Ascending aorta (tissue), 2 donors: ENCODE measurements around the gene FANCC. TPM values are rescaled to one million over a fixed set of nuclear protein-coding genes. Genes with fewer than 3 reads are reported as not detected.

Experiments used
- DNase-seq, 2 donors: peaks; one replicate each; pipeline ENCODE4 v3.0.0-alpha.2; 2019; ENCODE audit warnings: low spot score in 2 of 2
- H3K27ac ChIP-seq, 2 donors: fragments of 200-600 bp; sonication (generic); one replicate each; pipeline ENCODE4 v1.5.1; 2016 to 2017; ENCODE audit warnings: mild to moderate bottlenecking in 1 of 2
- H3K27me3 ChIP-seq: fragments of 200-600 bp; sonication (generic); one replicate; pipeline ENCODE4 v1.5.1; 2017
- H3K36me3 ChIP-seq, 2 donors: fragments of 200-600 bp; sonication (generic); one replicate each; pipeline ENCODE4 v1.5.1; 2016
- H3K4me1 ChIP-seq, 2 donors: fragments of 200-600 bp; sonication (generic); one replicate each; pipeline ENCODE4 v1.5.1; 2016 to 2017; ENCODE audit warnings: mild to moderate bottlenecking in 1 of 2
- H3K4me3 ChIP-seq, 2 donors: fragments of 200-600 bp; sonication (generic); one replicate each; pipeline ENCODE4 v1.5.1; 2016 to 2017; ENCODE audit warnings: mild to moderate bottlenecking in 1 of 2
- H3K9me3 ChIP-seq, 2 donors: fragments of 200-600 bp; sonication (generic); one replicate each; pipeline ENCODE4 v1.5.1; 2016
- CTCF ChIP-seq, 3 experiments: fragments of 200-600 bp in 2 of 3; fragments of 450-650 bp in 1 of 3; sonication (generic) in 2 of 3; IDR thresholded peaks; one replicate each; pipeline ENCODE4 v1.5.1; 2016 to 2019; ENCODE audit warnings: antibody characterized with exemption in 3 of 3, mild to moderate bottlenecking in 1 of 3, moderate library complexity in 1 of 3
- intact Hi-C: fragments of 100-400 bp; cut with DNase I; formaldehyde crosslinking; loops from one replicate; pipeline ENCODE4 v1.15.1; 2023
- total RNA-seq: library from RNA; depleted of rRNA; stranded (reverse); fragments of >200 nt; gene quantifications from one replicate; pipeline ENCODE4 v1.1.0, GENCODE V29; 2016

Gene FANCC
- total RNA-seq, 1 donor from 2014 or later: 0.64 TPM

DNA sequence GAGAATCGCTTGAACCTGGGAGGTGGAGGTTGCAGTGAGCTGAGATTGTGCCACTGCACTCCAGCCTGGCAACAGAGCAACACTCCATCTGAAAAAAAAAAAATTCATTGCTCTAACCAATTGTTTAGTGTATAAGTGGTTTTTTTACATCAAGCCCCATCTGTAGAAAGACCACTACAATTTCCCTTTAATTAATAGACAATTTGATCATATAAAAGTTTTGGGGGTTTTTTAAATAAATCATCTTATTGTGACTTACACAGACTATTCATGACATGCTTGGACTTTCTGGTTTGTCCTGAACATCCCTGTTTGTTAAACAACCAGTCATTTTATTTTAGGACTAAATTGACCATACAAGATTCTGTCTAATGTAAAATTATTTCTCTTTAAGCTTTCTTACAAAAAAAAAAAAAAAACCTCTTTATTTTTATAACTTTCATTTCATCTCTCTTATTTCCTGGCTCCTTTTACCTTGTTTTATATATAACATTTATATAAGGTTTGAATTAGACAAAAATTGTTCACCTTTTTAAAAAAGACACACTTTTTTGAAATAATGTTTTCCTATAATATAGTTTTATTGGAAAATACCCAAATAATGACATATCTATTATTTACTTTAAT lies 9.8 kb upstream of the FANCC start:
- no peak overlapping the region for H3K27ac ChIP-seq
- H3K27me3 ChIP-seq: no peaks in the 10 kb centered on the region
- H3K36me3 ChIP-seq: no peaks in the 10 kb centered on the region
- TF ChIP-seq CTCF (IDR thresholded peaks at IDR 0.05): no peak
- no peaks in the 10 kb centered on the region for H3K4me1 ChIP-seq
- H3K9me3 ChIP-seq: no peaks in the 10 kb centered on the region
- no peak overlapping the region for H3K4me3 ChIP-seq
- intact Hi-C loops: loop anchor here (10.0 kb wide), 1 partner anchor 63 kb away; no protein-coding TSS in a partner anchor
- DNase-seq: no peak

DNA sequence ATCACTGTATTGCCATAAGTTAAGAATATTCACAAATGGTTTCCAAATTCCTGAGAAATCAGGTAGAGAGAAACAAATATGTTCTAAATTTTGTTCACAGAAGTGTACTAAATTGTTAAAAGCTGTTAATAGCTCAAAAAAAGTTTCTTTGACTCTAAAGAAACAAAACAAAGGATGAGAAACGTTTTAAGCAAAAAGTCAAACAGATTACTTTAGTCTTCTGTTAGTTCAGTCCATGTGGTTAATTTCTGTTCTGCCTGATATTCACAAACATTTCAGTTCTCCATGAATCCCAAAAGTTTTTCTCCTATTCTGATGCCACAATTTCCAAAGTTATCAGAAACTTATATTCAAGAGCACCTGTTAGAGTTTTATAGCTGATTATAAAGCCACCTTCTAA lies 7.7 kb upstream of the FANCC start:
- H3K4me1 ChIP-seq: no peaks in the 10 kb centered on the region
- H3K36me3 ChIP-seq: no peaks in the 10 kb centered on the region
- H3K27me3 ChIP-seq: no peaks in the 10 kb centered on the region
- intact Hi-C loops: loop anchor here (10.0 kb wide), 1 partner anchor 60 kb away; no protein-coding TSS in a partner anchor
- H3K4me3 ChIP-seq: no peak overlapping the region
- no peak overlapping the region for H3K27ac ChIP-seq
- TF ChIP-seq CTCF (IDR thresholded peaks at IDR 0.05): no peak
- no peak for DNase-seq
- H3K9me3 ChIP-seq: no peaks in the 10 kb centered on the region

GRCh38 chr9:95317893-95318211 lies 343 bp upstream of the FANCC start:
- Histone ChIP-seq H3K27ac (peak overlapping the region; percentile 88 to 91), H3K4me1 (no peaks in the 10 kb centered on the region), H3K27me3 (no peaks in the 10 kb centered on the region), H3K9me3 (no peaks in the 10 kb centered on the region), H3K36me3 (no peaks in the 10 kb centered on the region), H3K4me3 (peak overlapping the region; percentile 85 to 99)
- DNase-seq: no peak
- peak in 1 of 3 experiments; percentile 2 for TF ChIP-seq CTCF (IDR thresholded peaks at IDR 0.05)
- intact Hi-C loops: loop anchor here (2.0 to 10.0 kb wide), 3 partner anchors 123 to 559 kb away; no protein-coding TSS in a partner anchor

GRCh38 chr9:95316794-95317118 lies 753 bp downstream of the FANCC start:
- Histone ChIP-seq H3K36me3 (no peaks in the 10 kb centered on the region), H3K27me3 (no peaks in the 10 kb centered on the region), H3K27ac (peak overlapping the region; percentile 88 to 91), H3K4me3 (peak overlapping the region; percentile 85 to 99), H3K4me1 (no peaks in the 10 kb centered on the region), H3K9me3 (no peaks in the 10 kb centered on the region)
- peak in 1 of 3 experiments; percentile 21 for TF ChIP-seq CTCF (IDR thresholded peaks at IDR 0.05)
- DNase-seq: peak in 1 of 2 donors; percentile 71
- intact Hi-C loops: loop anchor here (2.0 to 10.0 kb wide), 3 partner anchors 122 to 560 kb away; no protein-coding TSS in a partner anchor

- H3K27ac ChIP-seq: no peak overlapping the region
- H3K4me3 ChIP-seq: peak overlapping the region; percentile 85 to 99
- no peaks in the 10 kb centered on the region for H3K27me3 ChIP-seq
- no peaks in the 10 kb centered on the region for H3K36me3 ChIP-seq
- no peaks in the 10 kb centered on the region for H3K9me3 ChIP-seq
- intact Hi-C loops: loop anchor here (2.0 to 10.0 kb wide), 3 partner anchors 121 to 561 kb away; no protein-coding TSS in a partner anchor
- H3K4me1 ChIP-seq: no peaks in the 10 kb centered on the region
- TF ChIP-seq CTCF (IDR thresholded peaks at IDR 0.05): no peak
- no peak for DNase-seq
Observed at GRCh38 chr9:95316274-95316673, 1.2 kb downstream of the FANCC start.
